MG63 (cell line): ENCODE data around the gene CLSTN3. TPM values are rescaled to one million over a fixed set of nuclear protein-coding genes. Genes with fewer than 3 reads are reported as not detected.

Experiments used
- DNase-seq: peaks from one replicate; pipeline ENCODE4 v3.0.0-alpha.2; 2020
- H3K27me3 ChIP-seq: fragments of 250-450 bp; sonication (Bioruptor Pico); 2 replicates; pipeline ENCODE4 v1.5.1; 2020; ENCODE audit warnings: mild to moderate bottlenecking, moderate library complexity
- H3K36me3 ChIP-seq: fragments of 250-450 bp; sonication (Bioruptor Pico); 2 replicates; pipeline ENCODE4 v1.5.1; 2020; ENCODE audit warnings: mild to moderate bottlenecking, moderate library complexity
- H3K4me3 ChIP-seq: fragments of 250-450 bp; sonication (Bioruptor Pico); 2 replicates; pipeline ENCODE4 v1.5.1; 2020; ENCODE audit warnings: mild to moderate bottlenecking, moderate library complexity
- H3K9me3 ChIP-seq: fragments of 250-450 bp; sonication (Bioruptor Pico); 2 replicates; pipeline ENCODE4 v1.5.1; 2020; ENCODE audit warnings: mild to moderate bottlenecking, moderate library complexity
- total RNA-seq: library from RNA; depleted of rRNA; stranded (reverse); fragments of >200 nt; shearing (Covaris generic); gene quantifications from 2 replicates; pipeline ENCODE4 v1.2.3, GENCODE V29; 2014; ENCODE audit warnings: low replicate concordance; rRNA removed

The CLSTN3 gene
- total RNA-seq: not detected in 2 replicates

DNA sequence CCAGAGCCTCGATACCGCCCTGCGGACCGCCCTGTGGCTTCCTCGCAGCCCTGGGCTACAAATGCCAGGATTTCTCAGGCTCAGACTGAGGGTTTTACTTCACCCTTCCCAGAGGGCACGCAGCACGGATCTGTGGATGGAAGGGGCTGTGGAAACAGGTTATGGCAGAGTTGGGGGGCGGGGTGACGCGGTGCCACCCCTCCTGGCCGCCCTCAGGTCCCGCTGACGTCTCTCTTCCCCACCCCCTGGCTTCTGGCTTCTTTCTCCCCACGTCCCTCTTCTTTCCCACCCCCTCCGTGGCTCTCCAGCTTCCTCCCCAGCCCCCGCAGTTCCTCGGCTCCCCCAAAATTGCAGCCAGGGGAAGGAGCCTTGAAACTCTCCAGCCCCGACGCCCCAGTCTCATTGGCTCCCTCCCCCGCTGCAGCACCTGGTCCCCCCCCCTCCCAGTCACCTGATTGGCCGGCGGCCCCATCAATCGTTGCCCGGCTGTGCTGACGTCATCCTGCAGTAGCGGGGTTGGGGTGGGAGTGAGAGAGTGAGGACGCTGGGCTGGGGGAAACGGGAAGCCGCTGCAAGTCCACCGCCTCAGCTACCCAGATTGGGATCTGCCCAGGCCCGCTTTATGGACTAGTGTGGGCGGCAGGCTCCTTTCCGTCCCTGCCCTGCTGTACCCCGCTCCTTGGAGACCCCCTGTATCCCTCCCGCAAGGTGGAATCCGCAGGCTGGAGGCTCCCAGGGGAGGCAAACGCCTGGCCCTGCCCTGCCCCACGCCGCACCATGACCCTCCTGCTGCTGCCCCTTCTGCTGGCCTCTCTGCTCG lies at the start of gene CLSTN3:
Gene CLSTN3, plus strand, starts transcription at position 500 of the 820 bp plus-strand sequence. Its CDS starts 278 bp downstream, at position 778.
- Histone ChIP-seq H3K36me3 (no peaks in the 10 kb centered on the region), H3K27me3 (peaks cover 15% of the 10 kb centered on the region), H3K4me3 (peak within 1 kb of the TSS; percentile 24), H3K9me3 (no peaks in the 10 kb centered on the region)
- DNase-seq: peak; percentile 28

DNA sequence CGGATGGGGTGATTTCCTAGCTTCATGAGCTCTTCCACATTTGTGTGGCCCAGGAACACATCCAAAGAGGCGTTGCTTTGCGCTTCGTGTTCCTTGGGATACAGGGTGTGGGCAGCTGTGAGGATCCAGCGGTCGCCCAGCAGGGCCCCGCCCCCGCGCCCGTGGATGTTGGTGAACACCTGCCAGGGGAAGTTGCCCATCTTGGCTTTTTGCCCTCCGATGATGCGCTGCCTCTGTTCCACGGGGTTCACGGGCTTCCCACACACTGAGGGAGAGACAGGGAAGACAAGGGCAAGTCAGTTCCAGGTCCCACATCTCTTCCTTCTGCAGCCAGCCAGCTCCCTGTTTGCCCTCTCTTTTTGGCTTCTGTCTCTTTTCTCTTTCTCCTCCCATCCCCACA lies 49.1 kb upstream of the CLSTN3 start:
- no peaks in the 10 kb centered on the region for H3K27me3 ChIP-seq
- DNase-seq: no peak
- no peak overlapping the region for H3K4me3 ChIP-seq
- peaks cover 15% of the 10 kb centered on the region for H3K36me3 ChIP-seq
- H3K9me3 ChIP-seq: no peaks in the 10 kb centered on the region

DNA sequence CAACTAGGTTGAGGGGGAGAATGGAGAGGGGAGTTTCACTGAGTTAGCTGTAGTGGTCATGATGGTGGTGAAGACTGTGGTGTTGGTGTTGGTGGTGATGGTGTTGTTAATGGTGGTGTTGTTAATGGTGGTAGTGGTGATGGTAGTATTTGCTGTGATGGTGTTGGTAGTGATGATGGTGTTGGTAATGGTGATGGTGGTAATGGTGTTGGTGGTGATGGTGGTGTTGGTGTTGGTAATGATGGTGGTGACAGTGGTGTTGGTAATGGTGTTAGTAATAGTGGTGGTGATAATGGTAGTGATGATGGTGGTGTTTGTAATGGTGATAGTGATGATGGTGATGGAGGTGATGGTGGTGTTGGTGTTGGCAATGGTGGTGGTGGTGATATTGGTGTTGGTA lies 47.0 kb upstream of the CLSTN3 start:
- H3K36me3 ChIP-seq: peaks cover 15% of the 10 kb centered on the region
- no peak for DNase-seq
- no peaks in the 10 kb centered on the region for H3K27me3 ChIP-seq
- H3K4me3 ChIP-seq: no peak overlapping the region
- H3K9me3 ChIP-seq: no peaks in the 10 kb centered on the region

DNA sequence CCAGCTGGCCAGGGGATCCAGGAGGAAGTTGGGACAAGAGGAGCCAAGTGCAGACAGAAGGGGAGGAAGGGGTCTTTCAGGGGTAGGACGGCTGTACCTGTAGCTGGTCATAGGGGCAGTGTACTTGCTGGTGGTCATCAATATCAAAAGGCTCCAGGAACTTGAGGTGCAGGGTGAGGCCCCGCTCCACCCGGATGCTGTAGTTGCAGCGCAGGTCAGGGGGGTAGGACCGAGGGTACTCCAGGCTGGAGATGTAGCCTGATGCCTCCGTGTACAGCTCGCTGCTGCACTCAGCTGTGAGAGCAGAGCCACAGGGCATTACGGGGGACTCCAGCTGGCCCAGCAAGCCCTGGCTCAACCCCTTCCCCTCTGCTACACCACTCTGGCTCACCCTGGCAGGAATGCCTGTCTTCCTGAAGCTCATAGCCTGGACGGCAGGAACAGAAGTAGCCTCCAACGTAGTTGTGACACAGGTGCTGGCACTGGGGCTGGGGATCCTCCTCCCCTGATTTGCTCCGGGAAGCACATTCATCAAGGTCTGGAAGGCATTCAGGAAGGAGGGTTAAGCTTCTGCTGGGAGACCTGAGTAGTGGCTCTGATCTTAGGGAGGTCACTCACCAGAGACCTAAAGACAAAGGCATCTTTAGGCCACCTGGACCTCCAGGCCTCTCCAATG lies 40.8 kb upstream of the CLSTN3 start:
- Histone ChIP-seq H3K27me3 (no peaks in the 10 kb centered on the region), H3K36me3 (peaks cover 4% of the 10 kb centered on the region), H3K9me3 (no peaks in the 10 kb centered on the region), H3K4me3 (no peak overlapping the region)
- DNase-seq: no peak

DNA sequence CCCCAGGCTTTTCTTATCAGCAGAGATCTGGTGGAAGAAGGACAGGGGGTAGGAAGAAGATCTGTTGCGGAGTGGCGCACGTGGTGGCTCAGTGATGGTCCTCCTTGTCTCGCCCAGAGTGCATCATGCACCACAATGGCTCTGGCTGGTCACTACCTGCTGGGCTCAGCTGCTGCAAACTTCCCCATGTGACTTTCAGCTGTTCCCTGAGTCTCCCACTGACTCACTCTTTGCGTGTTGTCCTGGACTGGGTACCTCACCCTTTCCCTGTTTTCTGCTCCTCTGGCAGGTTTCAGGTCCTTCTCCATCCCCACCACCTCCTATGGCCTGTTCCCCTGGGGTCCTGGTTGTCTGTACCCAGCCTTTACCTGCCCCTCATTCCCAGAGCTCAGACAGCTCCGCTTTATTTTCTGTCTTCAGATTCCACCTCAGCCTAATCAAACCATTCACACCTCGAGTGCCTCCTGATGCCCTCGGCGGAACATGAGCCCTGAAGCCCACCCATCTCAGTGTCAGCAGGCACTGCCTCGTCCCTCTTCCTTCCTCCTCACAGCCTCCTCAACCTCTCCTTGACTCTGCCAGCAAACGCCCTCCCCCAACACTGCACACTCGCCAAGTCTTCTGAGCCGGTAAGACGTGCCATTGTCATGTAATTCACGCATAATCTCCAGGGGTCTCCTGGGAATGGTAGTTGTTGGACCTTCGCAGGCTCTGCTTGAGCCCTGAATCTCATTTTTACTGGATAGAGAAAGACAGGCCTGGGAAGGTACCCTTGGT lies 39.8 kb upstream of the CLSTN3 start:
- Histone ChIP-seq H3K9me3 (no peaks in the 10 kb centered on the region), H3K27me3 (no peaks in the 10 kb centered on the region), H3K36me3 (peaks cover under 1% of the 10 kb centered on the region; the same call in 1 of the 2 replicates), H3K4me3 (no peak overlapping the region)
- DNase-seq: no peak

DNA sequence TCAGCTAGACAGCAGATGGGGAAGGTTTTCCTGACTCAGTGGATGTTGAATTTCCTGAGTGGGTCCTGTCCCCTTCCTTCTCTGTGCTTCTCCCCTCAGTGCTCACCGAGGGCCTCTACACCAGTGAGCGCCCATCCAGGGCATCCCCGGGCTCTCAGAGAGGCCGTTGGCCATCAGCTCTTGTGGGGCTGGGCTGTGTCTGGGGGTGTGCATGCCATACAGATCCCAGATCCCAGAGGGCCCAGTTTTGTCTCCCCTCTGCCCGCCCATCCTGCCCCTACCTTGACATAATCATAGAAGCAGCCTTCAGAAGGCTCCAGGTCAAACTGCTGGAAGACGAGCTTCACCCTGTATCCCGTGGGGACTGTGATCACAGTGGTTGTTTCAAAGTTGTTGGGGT lies 39.0 kb upstream of the CLSTN3 start:
- no peak overlapping the region for H3K4me3 ChIP-seq
- DNase-seq: no peak
- no peaks in the 10 kb centered on the region for H3K36me3 ChIP-seq
- no peaks in the 10 kb centered on the region for H3K27me3 ChIP-seq
- no peaks in the 10 kb centered on the region for H3K9me3 ChIP-seq

DNA sequence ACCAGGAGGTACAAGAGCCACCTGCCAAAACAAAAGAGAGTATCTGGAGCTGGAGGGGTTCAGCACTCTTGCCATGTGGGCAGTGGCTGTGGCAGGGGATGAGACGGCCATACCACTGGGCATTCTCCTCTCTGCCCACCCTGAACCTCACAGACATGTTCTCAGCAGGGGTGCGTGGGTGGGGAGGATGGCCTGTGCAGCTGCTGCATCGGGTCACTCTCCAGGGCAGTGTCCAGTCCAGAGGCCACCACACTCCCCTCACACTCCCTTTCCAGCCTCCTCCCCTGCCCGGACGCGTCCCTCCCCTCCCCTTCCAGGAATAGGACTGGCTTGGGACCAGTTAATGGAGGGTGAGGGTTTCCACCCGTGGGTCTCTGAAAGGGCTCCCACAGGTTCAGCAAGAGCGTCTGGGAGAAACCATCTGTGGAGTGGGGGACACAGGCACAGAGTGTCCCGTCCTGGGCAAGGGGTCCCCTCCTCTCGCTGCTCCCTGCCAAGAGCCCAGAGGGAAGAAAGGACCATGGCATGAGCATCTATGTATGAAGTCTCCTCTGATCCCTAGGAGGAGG lies 38.4 kb upstream of the CLSTN3 start:
- Histone ChIP-seq H3K4me3 (peak overlapping the region; percentile 45), H3K27me3 (no peaks in the 10 kb centered on the region), H3K36me3 (no peaks in the 10 kb centered on the region), H3K9me3 (no peaks in the 10 kb centered on the region)
- DNase-seq: no peak

DNA sequence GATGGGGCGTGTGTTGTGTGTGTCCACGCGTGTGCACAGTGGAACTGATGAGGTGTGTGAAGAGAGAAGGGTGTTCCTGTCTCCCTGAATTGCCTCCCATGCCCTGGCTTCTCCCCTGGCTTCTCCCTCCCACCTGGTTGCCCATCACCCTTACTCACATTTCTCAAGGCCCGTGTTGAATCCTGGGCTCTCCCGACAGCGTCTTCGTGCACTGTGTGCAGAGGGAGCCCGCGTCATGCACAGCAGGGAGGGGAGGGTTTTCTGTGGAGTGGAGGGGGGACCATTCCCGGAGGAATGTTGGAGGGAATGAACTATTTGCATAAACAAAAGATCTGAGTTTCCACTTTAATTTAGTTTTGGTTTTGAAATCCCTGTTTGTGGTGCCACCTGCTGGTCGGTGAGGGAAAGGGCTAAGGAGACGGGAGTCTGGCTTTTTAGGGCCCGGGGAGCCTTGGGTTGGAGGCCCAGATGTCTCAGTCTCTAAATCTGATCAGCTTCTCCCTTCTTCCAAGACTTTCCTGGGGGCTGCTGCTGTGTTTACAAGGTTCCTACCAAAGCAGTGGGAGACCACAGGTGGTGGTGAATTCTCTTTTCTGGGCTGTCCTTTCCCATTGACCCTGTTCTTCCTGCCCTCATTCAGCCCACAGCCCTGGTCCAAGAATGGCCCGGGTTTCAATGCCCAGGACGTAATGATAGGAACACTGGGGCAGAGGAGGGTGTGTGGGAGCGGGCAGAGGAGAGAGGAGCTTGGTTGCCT lies 37.8 kb upstream of the CLSTN3 start, which contains the start of gene C1R:
Gene C1R, minus strand, starts transcription at position 217 of the 757 bp plus-strand sequence. Its CDS starts 57 bp downstream, at position 160.
- H3K27me3 ChIP-seq: no peaks in the 10 kb centered on the region
- no peaks in the 10 kb centered on the region for H3K9me3 ChIP-seq
- no peaks in the 10 kb centered on the region for H3K36me3 ChIP-seq
- peak; percentile 76 for DNase-seq
- H3K4me3 ChIP-seq: peak within 1 kb of the TSS; percentile 45

DNA sequence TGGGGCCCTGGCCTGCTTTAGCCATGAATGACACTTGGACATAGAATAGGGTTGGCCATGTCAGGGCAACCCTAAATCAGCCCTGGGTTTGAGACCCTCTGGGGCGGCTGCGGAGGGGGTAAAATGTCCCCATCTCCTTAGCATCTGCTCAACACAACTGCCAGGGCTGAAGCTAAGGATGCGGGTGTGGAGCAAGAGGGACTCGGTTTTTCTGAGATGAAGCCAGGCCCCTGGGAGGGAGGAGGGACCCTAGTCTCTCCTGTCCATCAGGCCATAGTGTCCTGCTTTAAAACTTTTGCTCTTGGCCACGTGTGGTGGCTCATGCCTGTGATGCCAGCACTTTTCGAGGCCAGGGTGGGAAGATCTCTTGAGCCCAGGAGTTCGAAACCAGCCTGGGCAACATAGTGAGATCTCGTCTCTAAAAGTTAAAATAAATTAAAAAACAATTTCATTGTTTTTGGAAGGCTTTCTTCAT lies 37.1 kb upstream of the CLSTN3 start:
- Histone ChIP-seq H3K4me3 (no peak overlapping the region), H3K27me3 (no peaks in the 10 kb centered on the region), H3K9me3 (no peaks in the 10 kb centered on the region), H3K36me3 (no peaks in the 10 kb centered on the region)
- DNase-seq: no peak

DNA sequence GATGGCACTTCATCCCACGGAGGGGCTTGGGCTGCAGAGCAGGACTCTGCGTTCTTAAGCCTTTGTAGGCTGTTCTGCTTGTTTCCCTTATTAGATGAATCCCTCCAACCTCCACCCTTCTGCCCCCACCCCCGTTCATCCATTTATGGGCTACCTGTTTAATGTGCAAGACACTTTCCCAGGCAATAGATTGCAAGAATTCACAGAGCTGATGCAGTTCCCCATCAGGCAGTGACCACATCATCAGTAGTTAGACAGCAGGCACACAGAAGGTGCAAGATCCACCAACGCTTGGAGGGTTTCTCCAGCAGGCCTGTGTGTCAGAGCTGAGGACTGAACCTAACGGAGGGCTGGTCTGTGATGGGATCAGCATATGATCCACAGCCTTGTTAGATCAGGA lies 36.7 kb upstream of the CLSTN3 start:
- Histone ChIP-seq H3K9me3 (no peaks in the 10 kb centered on the region), H3K36me3 (no peaks in the 10 kb centered on the region), H3K27me3 (no peaks in the 10 kb centered on the region), H3K4me3 (no peak overlapping the region)
- no peak for DNase-seq

DNA sequence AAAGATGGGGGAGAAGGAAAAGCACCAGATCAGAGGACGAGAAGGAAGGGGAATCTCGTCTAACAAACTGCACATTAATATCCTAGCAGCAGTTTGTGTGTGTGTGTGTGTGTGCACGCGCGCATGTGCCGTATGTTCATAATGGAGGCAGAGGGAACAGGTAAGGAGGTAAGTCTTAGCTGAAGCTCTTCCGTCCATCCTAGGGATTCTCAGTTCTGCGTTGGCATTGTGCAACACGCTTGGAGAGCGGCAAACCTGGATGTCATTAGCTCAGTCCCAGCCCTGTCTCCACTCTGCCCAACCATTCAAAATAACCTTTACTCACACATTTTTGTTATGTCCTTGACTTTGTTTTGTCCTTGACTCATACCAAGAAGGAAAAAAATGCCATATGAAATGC lies 36.3 kb upstream of the CLSTN3 start:
- H3K36me3 ChIP-seq: no peaks in the 10 kb centered on the region
- no peaks in the 10 kb centered on the region for H3K27me3 ChIP-seq
- DNase-seq: no peak
- H3K9me3 ChIP-seq: no peaks in the 10 kb centered on the region
- H3K4me3 ChIP-seq: no peak overlapping the region

DNA sequence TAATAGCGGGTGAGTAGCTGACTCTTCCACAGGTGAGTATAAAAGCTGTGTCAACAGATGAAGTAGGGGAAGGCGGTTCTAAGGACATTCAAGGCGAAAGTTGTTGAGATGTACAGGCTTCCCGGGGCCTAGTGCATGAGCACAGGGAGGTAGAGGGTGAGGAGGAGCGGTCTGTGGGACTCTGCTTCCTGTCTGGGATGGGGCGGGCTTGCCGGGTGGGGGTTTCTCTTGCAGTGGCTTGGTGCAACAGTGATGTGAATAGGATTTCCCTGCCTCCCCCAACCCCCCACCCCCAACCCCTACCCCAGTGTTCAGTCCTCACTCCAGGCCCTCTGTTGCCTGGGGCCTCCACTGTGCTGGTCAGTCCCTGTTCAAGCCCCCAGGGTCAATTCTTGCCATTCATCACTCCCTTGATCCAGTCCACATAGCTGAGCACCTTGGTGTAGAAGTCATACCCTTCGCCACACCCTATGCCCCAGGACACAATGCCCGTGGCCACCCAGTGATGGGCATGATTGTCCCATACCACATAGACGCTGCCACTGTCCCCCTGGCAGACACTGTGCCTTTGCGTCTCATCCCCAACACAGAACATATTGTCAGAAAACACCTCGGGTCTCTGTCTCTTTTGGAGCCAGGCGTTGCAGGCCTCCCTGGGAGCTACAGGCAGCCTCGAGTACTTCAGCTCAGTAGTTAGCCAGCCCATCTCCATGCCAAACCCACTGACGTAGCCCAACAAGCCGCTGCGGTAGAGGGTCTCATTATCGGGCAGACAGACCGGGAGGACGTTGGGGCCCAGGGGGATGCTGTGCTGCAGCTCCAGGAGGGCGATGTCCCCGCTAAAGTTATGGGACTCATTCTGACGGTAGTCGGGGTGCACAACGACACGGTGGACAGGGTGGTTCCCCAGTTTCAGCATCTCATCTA lies 33.9 kb upstream of the CLSTN3 start:
- Histone ChIP-seq H3K36me3 (no peaks in the 10 kb centered on the region), H3K9me3 (no peaks in the 10 kb centered on the region), H3K4me3 (no peak overlapping the region), H3K27me3 (no peaks in the 10 kb centered on the region)
- DNase-seq: no peak

DNA sequence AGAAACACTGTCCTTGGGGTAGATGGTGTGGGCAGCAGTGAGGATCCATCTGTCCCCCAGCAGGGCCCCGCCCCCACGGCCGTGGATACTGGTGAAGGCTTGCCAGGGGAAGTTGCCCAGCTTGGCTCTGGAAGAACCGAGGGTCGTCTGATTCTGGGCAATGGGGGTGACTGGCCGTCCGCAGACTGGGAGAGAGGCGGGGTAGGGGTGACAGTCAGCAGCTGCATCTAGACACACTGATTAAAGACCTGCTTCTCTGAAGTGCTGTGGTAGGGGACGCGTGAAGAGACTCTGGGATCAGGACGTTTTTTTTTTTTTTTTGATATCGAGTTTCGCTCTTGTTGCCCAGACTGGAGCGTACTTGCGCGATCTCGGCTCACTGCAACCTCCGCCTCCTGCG lies 33.2 kb upstream of the CLSTN3 start:
- H3K27me3 ChIP-seq: no peaks in the 10 kb centered on the region
- DNase-seq: no peak
- H3K36me3 ChIP-seq: no peaks in the 10 kb centered on the region
- no peak overlapping the region for H3K4me3 ChIP-seq
- H3K9me3 ChIP-seq: no peaks in the 10 kb centered on the region

DNA sequence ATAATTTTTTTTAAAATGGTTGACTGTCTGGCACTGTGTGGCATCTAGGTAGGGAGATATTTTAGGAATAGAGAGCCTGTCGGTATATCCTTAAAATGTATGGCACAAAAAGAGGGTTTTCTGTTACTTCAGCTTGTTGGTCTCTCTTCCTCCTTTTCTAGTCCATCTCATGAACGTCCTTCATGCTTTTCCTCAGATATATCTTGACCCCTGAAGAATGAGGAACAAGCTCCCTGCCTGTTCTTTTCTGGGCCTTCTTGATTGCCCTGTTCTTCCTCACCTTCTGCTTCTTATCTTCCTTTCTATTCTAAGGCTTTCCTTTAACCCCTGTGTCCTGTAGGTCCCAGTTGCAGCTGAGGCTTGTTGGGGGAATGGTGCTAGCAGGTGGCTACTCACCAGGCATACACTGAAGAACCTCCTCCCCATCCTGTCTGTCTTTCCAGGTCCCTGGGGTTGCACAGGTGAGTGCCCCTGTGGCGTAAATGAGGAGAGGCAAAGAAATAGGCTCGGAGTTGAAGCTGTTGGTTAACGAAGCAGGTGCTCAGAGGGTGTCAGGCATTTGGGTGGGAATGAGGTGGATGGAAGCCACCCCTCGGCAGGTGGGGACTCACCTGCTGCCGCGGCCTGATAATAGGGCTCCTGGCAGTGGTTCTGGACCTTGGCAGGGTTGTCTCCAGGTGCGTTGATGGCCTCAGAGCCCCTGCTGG lies 30.7 kb upstream of the CLSTN3 start:
- Histone ChIP-seq H3K9me3 (no peaks in the 10 kb centered on the region), H3K36me3 (no peaks in the 10 kb centered on the region), H3K27me3 (no peaks in the 10 kb centered on the region), H3K4me3 (no peak overlapping the region)
- DNase-seq: no peak

DNA sequence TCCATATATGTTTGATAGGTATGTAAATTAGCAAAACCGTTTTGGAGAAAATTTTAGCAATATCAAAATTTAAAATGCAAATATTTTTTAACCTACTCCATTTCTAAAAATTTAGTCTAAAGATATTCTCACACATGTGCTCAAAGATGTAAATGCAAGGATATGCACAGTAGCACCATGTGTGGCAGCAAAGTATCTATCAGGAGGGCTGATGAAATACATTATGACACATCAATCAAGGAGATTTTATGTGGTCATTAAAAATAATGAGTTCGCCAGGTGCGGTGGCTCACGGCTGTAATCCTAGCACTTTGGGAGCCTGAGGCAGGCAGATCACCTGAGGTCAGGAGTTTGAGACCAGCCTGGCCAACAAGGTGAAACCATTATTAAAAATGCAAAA lies 29.9 kb upstream of the CLSTN3 start:
- Histone ChIP-seq H3K36me3 (no peaks in the 10 kb centered on the region), H3K9me3 (no peaks in the 10 kb centered on the region), H3K4me3 (no peak overlapping the region), H3K27me3 (no peaks in the 10 kb centered on the region)
- no peak for DNase-seq
